GM18499 (cell line): ENCODE measurements around the gene PARVA.

Experiments
- ATAC-seq: cut with Tn5 transposase; IDR thresholded peaks from one replicate; pipeline ENCODE4 v1.9.1; 2021; ENCODE audit warnings: moderate number of reproducible peaks; ENCODE audit not compliant: insufficient read depth, unreplicated experiment

PARVA gene

DNA sequence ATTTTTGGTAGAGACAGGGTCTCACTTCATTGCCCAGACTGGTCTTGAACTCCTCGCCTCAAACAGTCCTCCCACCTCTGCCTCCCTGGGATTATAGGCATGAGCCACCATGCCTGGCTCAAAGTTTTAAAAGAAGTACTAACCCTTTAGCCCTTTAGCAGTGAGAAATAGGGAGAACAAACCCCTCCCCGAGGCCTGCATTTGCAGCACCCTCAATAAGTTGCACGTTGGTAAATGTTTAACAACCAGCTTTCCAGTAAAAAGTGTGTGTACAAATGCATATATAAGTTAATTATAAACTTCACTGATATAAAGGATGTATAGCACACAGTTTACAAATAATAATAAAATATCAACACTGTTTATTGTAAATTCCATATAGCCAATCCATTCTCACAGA is 51.8 kb downstream of the PARVA start:
- ATAC-seq = no peak

DNA sequence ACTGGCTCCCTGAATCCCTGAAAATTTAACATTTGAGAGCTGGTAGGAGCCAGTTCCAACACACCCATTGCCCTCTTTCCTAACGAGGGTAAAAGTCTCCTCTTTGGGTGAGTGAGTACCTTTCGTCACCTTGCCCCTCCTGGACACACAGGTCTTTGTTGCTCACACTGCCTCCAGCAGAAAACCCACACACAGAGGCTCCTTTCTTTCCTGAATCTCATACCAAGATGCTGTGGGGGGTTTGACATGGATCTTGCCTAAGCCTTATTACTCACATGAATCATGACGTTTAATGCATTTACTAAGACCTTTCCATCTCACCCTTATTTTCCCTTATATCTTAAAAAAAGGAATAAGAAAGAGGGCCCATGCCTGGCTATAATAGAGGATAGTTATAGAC is 53.0 kb downstream of the PARVA start:
- ATAC-seq = no peak

DNA sequence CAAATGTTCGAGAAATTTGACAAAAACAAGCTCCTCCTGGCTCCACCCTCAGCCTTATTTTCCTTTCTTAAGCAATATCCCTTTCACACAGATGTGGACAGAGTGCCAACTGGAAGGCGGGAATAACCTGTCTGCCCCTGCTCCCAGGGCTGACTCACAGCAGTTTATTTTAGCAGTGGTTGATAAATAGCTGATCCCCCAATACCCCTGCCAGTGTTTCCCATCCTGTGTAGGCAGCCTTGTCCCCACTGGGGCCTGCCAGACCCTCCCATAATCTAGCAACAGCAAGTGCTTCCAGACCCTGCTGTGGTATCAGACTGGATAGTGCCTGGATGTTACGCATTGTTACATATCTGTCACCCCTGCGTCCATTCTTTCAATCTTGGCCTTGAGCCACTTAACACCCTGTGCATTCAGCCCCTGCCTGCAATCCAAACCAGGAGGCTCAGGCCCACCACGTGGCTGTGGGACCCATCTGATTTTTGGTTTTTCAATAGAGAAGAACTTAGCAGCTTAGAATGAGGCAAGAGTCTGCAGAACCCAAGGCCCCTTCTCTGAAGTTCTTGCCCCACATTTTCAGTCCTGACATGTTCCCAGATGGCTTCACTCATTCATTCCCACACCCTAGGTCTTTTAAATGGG is 53.7 kb downstream of the PARVA start:
- no peak for ATAC-seq

DNA sequence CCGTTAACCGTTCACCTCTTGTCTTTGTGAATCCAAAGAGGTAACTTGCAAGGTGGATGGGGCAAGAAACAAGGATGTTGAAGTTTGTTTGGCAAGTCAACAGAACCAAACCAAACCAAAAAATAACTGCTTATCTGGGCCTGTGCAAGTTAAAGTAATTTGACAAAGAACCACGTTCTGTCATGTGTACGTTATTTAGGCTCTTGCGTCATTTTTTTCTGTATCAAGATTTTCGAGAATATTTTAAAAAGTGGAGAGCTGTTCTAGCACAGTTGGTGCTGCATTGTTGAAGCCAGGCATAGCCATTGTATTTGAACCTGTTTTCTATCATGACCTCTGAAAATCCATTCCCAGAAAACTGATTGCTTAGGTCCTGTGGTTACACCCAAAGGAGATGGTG is 55.1 kb downstream of the PARVA start:
- no peak for ATAC-seq

DNA sequence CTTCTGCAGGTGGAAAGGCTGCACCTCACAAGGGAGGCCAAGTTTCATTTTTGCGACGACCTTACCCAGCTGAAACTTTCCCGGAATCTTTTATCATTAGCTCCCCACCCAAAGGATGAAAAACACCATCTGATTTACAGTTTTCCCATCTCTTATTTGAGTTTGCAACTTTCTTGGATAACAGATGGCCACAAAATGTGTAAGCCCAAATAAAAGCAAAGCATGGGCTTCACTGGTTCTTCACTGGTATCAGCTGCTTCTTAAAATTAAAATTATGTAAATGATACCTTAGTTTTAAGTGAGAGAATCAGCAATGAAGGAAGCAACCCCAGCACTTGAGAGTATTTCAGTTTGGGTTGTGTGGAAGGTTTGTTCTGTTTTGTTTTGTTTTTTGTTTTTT is 55.8 kb downstream of the PARVA start:
- no peak for ATAC-seq

DNA sequence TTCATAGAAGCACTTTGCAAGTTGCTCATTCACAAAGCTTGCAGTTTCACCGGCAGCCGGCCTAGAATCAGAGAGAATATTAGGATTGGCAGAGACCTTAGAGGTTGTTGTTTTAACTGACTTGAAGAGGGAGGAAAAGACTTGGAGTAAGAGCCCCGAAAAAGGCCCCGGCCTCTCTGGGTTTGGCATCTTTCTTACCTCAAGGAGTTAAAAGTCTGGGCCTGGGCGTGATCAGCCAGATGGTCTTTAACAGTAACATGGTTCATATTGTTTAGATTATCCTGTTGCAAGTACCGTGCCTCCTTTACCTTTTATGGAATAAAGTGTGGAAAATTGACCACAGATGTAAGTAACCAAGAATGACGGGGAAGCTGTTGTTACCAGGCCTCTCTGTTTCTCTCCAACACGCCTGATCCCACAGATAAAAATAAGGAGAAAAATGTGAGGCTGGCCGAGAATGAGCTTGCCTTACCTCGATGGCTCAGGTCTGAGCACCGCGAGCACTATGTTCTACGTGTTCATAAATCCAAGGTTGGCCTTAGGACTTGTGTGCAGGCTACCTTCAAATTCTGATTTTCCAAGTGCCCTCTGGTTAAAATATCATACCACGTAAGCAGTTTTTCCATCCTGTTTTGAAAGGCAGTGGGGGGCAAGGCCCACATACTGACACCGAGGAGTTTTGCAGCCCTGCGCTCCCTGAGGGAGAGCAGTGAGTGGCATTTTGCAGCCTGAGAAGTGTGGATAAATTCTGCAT is 56.4 kb downstream of the PARVA start:
- ATAC-seq = no peak

DNA sequence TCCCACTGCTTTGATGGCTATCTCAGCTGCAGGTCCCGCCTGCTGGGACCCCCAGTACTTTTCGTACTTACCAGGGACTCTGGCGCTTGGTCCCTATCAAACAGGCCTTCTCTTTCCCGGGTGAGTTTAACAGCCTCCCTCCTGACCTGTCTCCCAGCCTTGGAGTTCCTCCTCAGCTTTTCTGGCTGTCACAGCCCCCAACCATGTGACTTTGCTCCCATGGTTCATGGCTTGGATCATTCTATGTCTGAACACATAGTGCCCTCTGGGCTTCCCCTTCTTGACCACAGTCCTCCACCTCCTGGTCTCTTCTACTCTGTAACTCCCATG is 56.9 kb downstream of the PARVA start:
- ATAC-seq = no peak

DNA sequence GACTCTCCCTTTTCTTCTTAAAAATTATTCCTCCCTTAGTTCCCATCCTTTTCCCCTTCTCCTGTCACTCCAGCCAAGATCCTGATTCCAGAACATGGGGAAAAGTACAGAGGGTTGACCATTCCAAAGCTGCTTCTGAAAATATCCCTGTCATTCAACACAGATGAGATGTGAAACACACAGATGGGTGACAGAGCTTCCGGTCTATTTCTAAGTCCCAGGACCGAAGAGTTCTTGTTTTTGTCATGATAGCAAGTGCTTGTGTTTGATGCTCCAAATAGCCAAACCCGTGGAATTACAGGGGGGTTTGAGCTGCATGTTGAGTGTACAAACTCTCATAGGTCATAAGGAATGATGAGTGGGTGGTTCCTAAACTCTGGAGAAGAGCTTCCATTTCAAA is 57.9 kb downstream of the PARVA start:
- ATAC-seq = no peak

DNA sequence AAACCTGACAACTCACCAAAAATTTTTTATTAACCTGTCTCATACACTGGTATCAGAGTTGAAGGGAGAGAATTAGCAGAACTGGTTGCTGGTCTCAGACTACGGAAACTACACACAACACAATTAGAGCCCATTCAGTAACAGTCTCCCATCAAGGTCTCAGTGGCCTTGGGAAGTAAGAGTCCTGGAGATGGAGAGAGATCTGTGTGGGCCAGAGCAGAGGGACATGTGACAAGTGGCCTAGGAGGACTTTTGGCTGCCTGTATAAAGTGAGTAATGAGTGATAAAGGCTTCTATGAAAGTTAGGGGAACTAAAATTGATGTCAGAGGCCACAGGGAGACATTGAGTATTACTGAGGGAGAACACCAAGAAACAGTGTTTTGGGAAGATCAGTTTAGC is 58.9 kb downstream of the PARVA start:
- ATAC-seq = no peak

DNA sequence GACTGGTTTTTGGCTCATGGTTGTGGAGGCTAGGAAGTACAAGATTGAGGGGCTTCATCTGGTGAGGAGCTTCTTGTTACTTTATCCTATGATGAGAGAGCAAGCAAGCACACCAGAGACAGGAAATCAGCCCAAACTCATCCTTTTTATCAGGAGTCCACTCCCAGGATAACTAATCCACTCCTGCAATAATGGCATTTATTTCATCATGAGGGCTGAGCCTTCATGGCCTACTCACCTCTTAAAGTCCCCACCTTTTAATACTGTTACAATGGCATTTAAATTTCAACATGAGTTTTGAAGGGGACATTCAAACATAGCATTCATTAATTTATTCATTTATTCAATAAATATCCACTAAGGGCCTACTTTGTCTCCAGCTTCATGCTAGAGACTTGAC is 60.9 kb downstream of the PARVA start:
- ATAC-seq = no peak

DNA sequence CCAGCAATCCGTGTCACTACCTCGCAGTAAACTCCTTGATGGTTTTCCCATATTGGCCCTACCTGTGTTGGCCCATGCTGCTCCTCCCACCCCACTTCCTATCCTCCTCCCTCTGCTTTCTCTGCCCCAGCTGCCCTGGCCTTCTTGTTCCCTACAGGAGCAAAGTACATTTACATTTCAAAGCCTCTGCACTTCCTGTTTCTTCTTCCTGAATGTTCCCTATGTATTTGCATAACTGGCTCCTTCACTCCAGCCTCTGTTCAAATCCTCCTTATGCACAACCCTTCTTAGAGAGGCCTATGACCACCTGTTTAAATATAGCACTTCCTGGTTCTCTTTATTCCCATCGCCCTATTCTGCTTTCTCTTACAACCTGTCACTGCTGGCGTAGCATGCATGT is 62.2 kb downstream of the PARVA start:
- no peak for ATAC-seq

DNA sequence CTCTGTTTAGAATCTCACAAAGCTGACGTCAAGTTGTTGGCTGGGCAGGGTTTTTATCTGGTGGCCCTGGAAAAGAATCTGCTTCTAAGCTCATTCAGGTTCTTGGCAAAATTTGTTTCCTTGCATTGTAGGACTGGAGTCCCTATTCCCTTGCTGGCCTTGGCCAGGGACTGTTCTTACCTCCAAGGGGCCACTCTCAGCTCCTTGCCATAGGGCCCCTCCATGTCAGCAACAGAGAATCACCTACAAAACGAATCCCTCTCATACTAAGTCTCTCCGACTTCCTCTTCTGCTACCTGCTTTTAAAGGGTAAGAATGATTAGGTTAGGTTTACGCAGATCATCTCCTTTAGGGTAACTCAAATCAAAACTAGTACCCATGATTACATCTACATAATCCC is 63.2 kb downstream of the PARVA start:
- ATAC-seq = no peak

DNA sequence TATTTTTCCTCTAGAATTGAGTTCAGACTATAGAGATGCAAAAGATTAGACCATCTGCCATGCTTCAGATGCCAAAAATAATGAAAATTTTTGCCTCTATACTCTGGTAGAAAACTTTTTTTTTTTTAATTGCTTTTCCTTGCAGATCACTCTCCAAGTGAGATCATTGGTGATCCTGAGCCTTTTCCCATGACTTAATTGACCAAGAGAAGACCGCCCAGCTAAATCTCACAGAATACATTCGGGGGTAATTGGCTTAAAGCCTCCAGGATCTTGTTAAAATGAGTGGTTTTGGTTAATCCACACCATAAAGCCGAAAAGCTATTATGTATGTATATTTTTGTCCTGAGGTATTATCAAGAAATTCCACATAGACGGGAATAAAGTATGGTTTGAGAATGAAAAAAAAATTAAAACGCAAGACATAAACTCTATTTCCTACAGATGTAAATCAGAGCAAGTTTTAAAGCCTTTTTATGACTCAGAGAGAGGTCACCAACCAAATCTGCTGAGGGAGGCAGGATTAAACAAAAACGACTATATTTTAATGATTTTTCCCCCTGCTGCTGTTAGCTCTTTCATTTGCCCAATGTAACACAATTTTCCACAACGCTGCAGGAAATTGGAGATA is 64.0 kb downstream of the PARVA start:
- no peak for ATAC-seq

DNA sequence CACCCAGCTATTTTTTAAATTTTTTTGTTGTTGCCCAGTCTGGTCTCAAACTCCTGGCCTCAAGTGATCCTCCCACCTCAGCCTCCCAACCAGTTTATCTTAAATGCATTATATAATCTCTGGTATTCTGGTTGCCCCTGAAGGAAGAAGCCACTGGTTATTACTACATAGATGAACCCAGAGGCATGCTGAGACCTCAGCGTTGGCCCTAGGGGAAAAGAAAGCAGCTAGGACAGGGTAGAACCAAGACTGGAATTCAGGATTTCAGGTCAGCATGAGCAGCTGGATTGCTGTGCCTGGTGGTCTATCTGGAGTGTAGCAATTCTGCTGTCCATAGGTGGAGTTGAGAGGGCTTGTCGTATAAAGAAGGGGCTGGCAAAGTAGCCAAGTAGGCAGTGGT is 67.2 kb downstream of the PARVA start:
- no peak for ATAC-seq

DNA sequence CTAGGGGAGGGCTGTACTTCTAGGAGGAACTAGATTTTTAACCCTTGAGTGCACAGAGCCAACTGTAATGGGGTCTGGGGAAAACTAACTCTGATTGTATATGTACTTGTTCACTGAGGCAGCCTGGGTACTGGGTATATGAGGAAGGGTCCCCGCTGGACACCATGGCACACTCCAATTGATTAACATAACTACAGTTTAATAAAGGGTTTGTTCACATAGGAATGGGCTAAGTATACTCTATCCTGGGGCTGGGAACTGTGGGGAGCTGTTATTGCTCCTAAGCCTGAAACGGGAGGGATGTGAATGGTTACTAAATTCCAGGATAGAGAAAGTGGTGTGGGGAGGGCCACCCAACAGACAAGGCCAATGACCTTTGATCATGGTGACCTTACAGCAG is 67.6 kb downstream of the PARVA start:
- no peak for ATAC-seq

DNA sequence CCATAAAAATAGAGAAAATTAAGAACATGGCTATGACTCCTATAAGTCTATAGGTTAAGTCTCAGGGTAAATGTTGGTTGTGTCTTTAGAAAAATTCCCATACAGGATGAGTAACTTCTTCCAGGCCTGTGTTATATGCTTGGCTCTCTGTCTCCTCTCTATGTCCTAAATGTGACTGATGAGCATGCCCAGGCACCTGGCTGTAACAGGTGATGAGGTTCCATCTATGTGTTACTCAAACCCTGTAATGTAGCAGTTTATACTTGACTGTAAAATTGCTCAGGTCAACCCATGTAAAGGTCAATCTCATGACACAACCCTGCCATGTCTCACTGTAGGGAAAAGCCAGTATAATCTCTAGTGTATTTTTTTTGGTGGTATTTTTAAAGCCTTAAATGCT is 69.5 kb downstream of the PARVA start:
- ATAC-seq = no peak

DNA sequence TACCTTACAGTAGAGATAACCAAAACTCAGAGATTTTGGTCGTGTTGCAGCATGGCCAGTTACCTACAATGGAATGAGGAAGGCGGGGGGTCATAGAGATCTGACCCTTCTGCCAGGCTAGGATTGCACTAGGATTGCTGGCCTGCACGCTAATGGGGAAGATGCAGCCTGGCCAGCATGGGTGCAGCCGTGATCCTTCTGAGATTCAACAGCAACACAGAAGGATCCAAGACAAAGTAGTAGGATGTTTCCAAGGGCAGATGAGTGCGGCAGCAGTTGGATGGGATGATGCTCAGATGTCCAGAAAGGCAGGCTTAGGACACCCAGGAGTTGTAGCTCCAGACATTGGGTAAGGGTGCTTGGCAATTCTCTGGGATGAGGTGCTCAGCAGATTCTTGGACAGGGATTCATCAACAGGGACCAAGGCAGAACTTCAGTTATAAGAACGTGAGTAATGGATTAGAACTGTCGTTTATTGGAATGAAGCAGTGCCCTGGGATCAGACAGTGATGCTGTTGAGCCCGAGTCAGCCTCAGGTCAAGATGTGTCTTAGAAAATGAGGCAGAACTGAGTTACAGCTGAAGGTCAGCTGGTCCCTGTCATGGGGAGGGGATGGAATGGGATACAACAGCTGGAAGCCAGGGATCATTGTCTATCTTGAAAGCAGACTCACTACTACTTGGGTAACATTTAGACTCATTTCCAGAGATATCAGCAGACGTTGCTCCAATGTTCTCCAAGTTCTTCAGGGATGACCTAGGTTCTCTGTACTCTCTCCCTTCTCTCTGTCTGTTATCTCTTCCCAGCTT is 71.0 kb downstream of the PARVA start:
- ATAC-seq = no peak

DNA sequence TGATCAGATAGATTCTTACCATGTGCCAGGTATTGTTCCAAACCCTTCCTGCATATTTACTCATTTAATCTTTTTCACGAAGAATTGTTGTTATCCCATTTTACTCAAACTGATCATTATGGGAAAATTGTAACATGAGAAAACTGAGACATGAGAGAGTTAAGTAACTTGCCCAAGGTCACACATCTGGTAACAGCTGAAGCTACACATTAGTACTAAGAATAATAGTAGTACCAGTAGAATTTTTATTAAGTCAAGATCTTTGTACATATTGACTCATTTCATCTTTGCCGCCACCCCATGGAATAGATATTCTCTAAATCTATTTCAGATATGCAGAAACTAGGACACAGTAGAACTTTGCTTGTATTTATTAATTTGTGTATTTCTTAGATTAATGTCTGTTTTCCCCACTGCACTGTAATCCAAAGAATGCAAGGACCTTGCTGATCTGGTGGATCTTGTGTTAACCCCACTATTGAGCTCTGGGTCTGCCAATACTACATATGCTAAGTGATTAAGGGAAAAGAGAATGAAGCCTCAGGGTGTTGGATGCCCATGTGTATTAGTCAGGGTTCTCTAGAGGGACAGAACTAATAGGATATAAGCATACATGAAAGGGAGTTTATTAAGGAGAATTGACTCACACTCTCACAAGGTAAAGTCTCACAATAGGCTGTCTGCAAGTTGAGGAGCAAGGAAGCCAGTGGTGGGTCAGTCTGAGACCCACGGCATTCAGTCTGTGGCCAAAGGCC is 72.8 kb downstream of the PARVA start:
- ATAC-seq = no peak

DNA sequence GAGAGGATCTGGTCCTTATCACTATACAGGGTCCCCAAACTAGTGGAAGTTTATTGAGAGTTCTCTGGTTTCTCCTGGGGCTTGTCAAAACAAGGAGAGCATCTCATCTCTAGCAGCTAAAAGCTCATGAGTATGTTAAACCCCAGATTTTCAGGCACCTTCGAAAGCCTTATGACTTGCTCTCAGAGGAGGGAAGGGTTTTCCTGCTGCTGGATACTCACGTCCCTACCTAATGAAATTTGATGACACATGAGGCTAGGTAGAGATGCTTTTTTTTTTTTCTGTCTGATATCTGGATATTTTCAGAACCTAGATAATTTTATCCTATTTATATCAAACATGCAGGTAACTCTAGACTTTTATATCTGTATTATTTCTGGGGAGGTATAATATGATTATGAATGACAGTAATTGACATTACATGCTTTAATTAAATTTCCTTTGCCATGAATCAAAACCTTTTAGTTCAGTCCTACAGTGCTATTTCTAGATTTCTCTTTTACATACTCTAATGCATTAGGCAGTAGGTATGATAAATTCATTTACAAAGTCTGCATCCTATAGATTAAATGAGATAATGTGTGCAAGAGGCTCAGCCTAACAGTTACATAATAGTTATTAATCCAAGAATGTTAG is 73.9 kb downstream of the PARVA start:
- no peak for ATAC-seq

DNA sequence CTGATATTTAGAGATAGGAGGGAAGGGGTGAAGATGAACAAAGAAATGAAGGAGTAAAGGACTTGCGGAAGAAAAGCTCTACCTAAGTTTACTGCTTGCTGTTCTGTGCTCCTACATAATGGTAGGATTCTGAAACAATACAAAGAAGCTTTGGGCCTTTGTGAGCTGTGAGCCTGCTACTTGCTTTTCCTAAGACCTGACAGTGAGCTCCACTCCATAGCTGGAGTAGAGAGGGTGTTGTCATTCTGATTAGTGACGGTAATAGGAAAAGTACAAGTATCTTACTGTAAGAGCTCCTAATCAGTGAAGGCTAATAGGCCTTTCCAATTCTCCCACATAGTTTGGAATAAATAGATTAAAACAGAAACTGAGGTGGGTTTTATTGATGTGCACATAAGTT is 75.9 kb downstream of the PARVA start:
- ATAC-seq = no peak
